Mucosa of descending colon (tissue), 3 donors: ENCODE measurements around the gene TMTC1. TPM values are rescaled to one million over a fixed set of nuclear protein-coding genes. Genes with fewer than 3 reads are reported as not detected.

Experiments used
- ATAC-seq: fragments of 200-7000 bp; cut with Tn5 transposase; one replicate; pipeline ENCODE4 v1.9.1; 2020; ENCODE audit warnings: mild to moderate bottlenecking, moderate library complexity
- DNase-seq, 3 donors: peaks; one replicate each; pipeline ENCODE4 v3.0.0-alpha.2; 2020
- H3K36me3 ChIP-seq: fragments of 200-600 bp; one replicate; pipeline ENCODE4 v1.8.0; 2021; ENCODE audit warnings: low read depth, mild to moderate bottlenecking
- H3K4me1 ChIP-seq: fragments of 200-600 bp; one replicate; pipeline ENCODE4 v1.8.0; 2021; ENCODE audit warnings: low read depth, mild to moderate bottlenecking
- H3K4me3 ChIP-seq: fragments of 200-600 bp; one replicate; pipeline ENCODE4 v1.8.0; 2021; ENCODE audit warnings: mild to moderate bottlenecking
- H3K9me3 ChIP-seq: fragments of 200-600 bp; one replicate; pipeline ENCODE4 v1.8.0; 2021; ENCODE audit warnings: mild to moderate bottlenecking
- CTCF ChIP-seq: fragments of 200-600 bp; IDR thresholded peaks from one replicate; pipeline ENCODE4 v1.8.0; 2022; ENCODE audit warnings: antibody characterized with exemption, mild to moderate bottlenecking
- intact Hi-C, 2 donors: fragments of 100-400 bp; cut with DNase I in 1 of 2; cut with micrococcal nuclease in 1 of 2; formaldehyde crosslinking; loops; one replicate each; pipeline versions ENCODE4 v1.11.0 to v1.11.1; 2022; cut with DNase I, micrococcal nuclease
- total RNA-seq, 3 donors: library from RNA; stranded (reverse); fragmentation: NEBNext Ultra II Directional in 2 of 3; extraction: Animal tissue kit (Norgen Biotek cat#: 25700) in 2 of 3; gene quantifications; one replicate each; pipeline versions ENCODE4 v1.2.1 to v1.2.4, GENCODE V29; 2021 to 2023
- donor health status: DM: no; HTN: no; CAD: no; lungs with moderate emphysema.
- donor health status: DM: no; HTN: no; CAD: no.
- donor health status: DM: no; HTN: yes; CAD: no.

Gene TMTC1
- total RNA-seq, 3 donors from 2014 or later = 2.5 to 49.1 (median 10.5) TPM

DNA sequence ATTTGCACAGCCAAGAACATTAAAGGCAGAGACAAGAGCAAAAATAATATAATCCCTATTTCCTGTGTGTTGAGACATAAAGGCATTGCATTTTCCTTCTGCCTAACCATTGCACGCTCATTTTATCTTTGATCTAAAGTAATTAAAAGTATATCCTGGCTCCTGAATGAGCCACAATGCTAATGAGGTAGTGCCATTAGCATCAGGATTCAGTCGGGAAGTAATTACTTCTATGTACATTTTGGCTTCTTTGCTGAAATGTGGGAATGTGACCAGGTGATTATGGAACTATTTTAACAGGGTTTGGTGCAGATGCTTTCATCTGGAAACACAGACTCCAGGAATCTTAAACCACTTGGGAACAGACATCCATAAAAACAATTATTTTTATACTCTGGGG is 77.4 kb downstream of the TMTC1 start:
- intact Hi-C loops = no loop called here
- TF ChIP-seq CTCF = no peak
- ATAC-seq (no peak), DNase-seq (no peak)
- Histone ChIP-seq H3K9me3 (no peaks in the 10 kb centered on the region), H3K4me1 (no peaks in the 10 kb centered on the region), H3K36me3 (no peaks in the 10 kb centered on the region), H3K4me3 (no peak overlapping the region)

GRCh38 chr12:29703528-29703927 is 80.2 kb downstream of the TMTC1 start:
- H3K36me3 ChIP-seq = no peaks in the 10 kb centered on the region
- no peak for ATAC-seq

DNA sequence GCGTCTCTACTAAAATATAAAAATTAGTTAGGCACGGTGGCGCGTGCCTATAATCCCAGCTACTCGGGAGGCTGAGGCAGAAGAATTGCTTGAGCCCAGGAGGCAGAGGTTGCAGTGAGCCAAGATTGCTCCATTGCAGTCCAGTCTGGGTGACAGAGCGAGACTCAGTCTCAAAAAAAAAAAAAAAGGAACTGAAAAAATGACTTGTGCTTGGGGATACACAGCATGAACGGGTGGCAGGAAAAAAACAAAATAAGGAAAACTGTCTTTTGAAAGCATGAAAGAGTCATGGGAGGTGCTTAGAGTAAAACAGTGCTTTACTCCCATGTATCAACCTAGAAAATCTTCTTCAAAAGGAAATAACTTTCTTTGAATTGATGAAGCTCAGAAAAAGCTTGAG is 80.8 kb downstream of the TMTC1 start:
- no peak for TF ChIP-seq CTCF
- ATAC-seq (no peak), DNase-seq (no peak)
- H3K36me3 ChIP-seq = no peaks in the 10 kb centered on the region
- intact Hi-C loops = no loop called here
- H3K9me3 ChIP-seq = no peaks in the 10 kb centered on the region
- H3K4me1 ChIP-seq = no peaks in the 10 kb centered on the region
- H3K4me3 ChIP-seq = no peak overlapping the region

More at GRCh38 chr12:29703528-29703927, 80.2 kb downstream of the TMTC1 start:
- DNase-seq = no peak
- intact Hi-C loops = no loop called here
- Histone ChIP-seq H3K4me1 (no peaks in the 10 kb centered on the region), H3K9me3 (no peaks in the 10 kb centered on the region), H3K4me3 (no peak overlapping the region)
- TF ChIP-seq CTCF = no peak

- Histone ChIP-seq H3K36me3 (no peaks in the 10 kb centered on the region), H3K4me1 (no peaks in the 10 kb centered on the region), H3K9me3 (no peaks in the 10 kb centered on the region), H3K4me3 (no peak overlapping the region)
- no peak for ATAC-seq
- TF ChIP-seq CTCF = no peak
- intact Hi-C loops = no loop called here
- DNase-seq = no peak
Measured at GRCh38 chr12:29702222-29702621, 81.5 kb downstream of the TMTC1 start.

DNA sequence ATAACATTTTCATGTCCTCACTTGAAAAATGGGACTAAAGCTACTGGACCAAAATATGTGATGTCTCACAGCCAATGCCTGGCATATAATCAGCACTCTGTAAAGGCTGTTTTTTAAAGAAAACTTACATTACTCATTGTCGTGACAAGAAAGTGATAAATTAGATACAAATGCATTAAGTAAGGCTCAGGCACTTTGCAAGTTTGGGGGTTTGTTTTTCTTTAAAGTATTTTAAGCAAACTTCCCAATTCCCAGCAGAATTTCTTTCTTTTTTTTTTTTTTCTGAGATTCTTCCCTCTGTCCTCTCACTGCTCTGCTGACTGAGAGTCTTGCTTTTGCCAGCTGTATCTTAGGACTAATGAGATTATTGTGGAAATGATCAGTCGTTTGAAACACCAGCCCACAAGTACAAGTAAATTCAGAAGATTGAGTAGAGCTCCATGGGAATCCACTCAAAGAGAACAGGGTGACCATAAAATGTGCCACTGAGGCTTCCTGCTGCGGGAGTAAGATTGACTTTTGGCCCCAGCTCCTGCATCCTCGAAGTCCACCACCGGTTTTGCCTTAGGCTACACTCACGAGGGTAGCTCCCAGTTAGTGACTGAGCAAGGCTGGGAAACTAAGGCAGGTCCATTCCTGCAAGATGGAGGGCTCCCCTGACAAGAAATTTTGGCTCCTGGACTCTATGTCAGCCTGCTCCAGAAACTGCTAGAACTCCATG is 82.8 kb downstream of the TMTC1 start:
- intact Hi-C loops = no loop called here
- ATAC-seq = no peak
- H3K4me3 ChIP-seq = no peak overlapping the region

More for the DNA sequence above, 82.8 kb downstream of the TMTC1 start:
- no peak for DNase-seq
- Histone ChIP-seq H3K4me1 (no peaks in the 10 kb centered on the region), H3K9me3 (no peaks in the 10 kb centered on the region), H3K36me3 (no peaks in the 10 kb centered on the region)
- TF ChIP-seq CTCF = no peak
